Testis (tissue), 3 donors: ENCODE measurements around the gene VSIG2. TPM values are rescaled to one million over a fixed set of nuclear protein-coding genes. Genes with fewer than 3 reads are reported as not detected.

Source experiments
- DNase-seq: peaks from one replicate; pipeline ENCODE4 v3.0.0-alpha.2; 2019
- H3K27ac ChIP-seq, 2 donors: fragments of 200-600 bp; sonication (generic); one replicate each; pipeline ENCODE4 v1.5.1; 2019
- H3K27me3 ChIP-seq: fragments of 200-600 bp; sonication (generic); one replicate; pipeline ENCODE4 v1.5.1; 2019
- H3K36me3 ChIP-seq: fragments of 200-600 bp; sonication (generic); one replicate; pipeline ENCODE4 v1.5.1; 2017; ENCODE audit warnings: low read depth; ENCODE audit errors: missing control alignments
- H3K4me1 ChIP-seq: fragments of 200-600 bp; sonication (generic); one replicate; pipeline ENCODE4 v1.5.1; 2019
- H3K4me3 ChIP-seq, 2 donors: fragments of 200-600 bp; sonication (generic); one replicate each; pipeline ENCODE4 v1.5.1; 2017 to 2019
- H3K9me3 ChIP-seq: fragments of 200-600 bp; sonication (generic); one replicate; pipeline ENCODE4 v1.5.1; 2017
- CTCF ChIP-seq, 3 experiments: fragments of 450-650 bp in 2 of 3; fragments of 200-600 bp in 1 of 3; sonication (generic) in 1 of 3; IDR thresholded peaks; one replicate each; pipeline ENCODE4 v1.5.1; 2016 to 2019; ENCODE audit warnings: antibody characterized with exemption in 3 of 3, mild to moderate bottlenecking in 2 of 3, moderate library complexity in 1 of 3
- POLR2A ChIP-seq: fragments of 450-650 bp; IDR thresholded peaks from one replicate; pipeline ENCODE4 v1.6.1; 2017; ENCODE audit warnings: antibody characterized with exemption, mild to moderate bottlenecking, moderate library complexity
- WGBS, 2 donors: methylation state at CpG; one replicate each; pipeline ENCODE4 v1.1.5; 2018; 5-methylcytosine and 5-hydroxymethylcytosine counted together
- intact Hi-C: fragments of 100-400 bp; cut with DNase I; formaldehyde crosslinking; loops from one replicate; pipeline ENCODE4 v1.15.1; 2023; ENCODE audit warnings: low total_unique reads
- polyA plus RNA-seq: library from polyadenylated mRNA; stranded (reverse); fragments of 350-450 nt; fragmentation: Illumina TruSeq; extraction: RNeasy Lipid Tissue Mini Kit (QIAGEN cat#74804); gene quantifications from one replicate; pipeline ENCODE4 v1.2.3, GENCODE V29; 2014; ENCODE audit warnings: low read depth, low replicate concordance; ENCODE audit not compliant: insufficient read depth
- total RNA-seq, 2 donors: library from RNA; depleted of rRNA; stranded (reverse); fragments of >200 nt; gene quantifications; one replicate each; pipeline ENCODE4 v1.2.3, GENCODE V29; 2016

Gene VSIG2
- total and polyA plus RNA-seq, 3 donors from 2014 or later, result 0.74 to 4.4 (median 1.3) TPM

GRCh38 chr11:124751391-124751740 lies 689 bp downstream of the VSIG2 start:
- intact Hi-C loops, result no loop called here
- Histone ChIP-seq H3K4me3 (peak overlapping the region in 1 of 2 donors; percentile 43), H3K4me1 (peaks cover 5% of the 10 kb centered on the region), H3K27me3 (no peaks in the 10 kb centered on the region), H3K27ac (no peak overlapping the region), H3K9me3 (no peaks in the 10 kb centered on the region), H3K36me3 (no peaks in the 10 kb centered on the region)
- no peak for DNase-seq
- TF ChIP-seq POLR2A (no peak), CTCF (IDR thresholded peaks at IDR 0.05) (no peak)
- 18 to 39% methylated on average over 11 of the region's 11 CpGs for WGBS, 2 donors

- WGBS, 2 donors, result 75% methylated on average over 1 of the region's 1 CpG
- Histone ChIP-seq H3K27ac (no peak overlapping the region), H3K4me1 (peaks cover 11% of the 10 kb centered on the region), H3K4me3 (no peak overlapping the region), H3K9me3 (no peaks in the 10 kb centered on the region), H3K36me3 (no peaks in the 10 kb centered on the region), H3K27me3 (no peaks in the 10 kb centered on the region)
- no peak for TF ChIP-seq CTCF (IDR thresholded peaks at IDR 0.05)
- TF ChIP-seq POLR2A, result no peak
- no peak for DNase-seq
- intact Hi-C loops, result no loop called here
Measured at GRCh38 chr11:124749912-124750311, 2.1 kb downstream of the VSIG2 start.

- 45 to 49% methylated on average over 11 to 12 of the region's 12 CpGs for WGBS, 2 donors
- Histone ChIP-seq H3K27ac (no peak overlapping the region), H3K4me3 (no peak overlapping the region), H3K9me3 (no peaks in the 10 kb centered on the region), H3K27me3 (no peaks in the 10 kb centered on the region), H3K4me1 (peaks cover 11% of the 10 kb centered on the region), H3K36me3 (no peaks in the 10 kb centered on the region)
- no peak for DNase-seq
- intact Hi-C loops, result no loop called here
- no peak for TF ChIP-seq CTCF (IDR thresholded peaks at IDR 0.05)
- TF ChIP-seq POLR2A, result no peak
Measured at GRCh38 chr11:124748481-124749343, 3.3 kb downstream of the VSIG2 start.

GRCh38 chr11:124748100-124748418 lies 4.0 kb downstream of the VSIG2 start:
- no peaks in the 10 kb centered on the region for H3K9me3 ChIP-seq
- no peak for DNase-seq
- TF ChIP-seq CTCF (IDR thresholded peaks at IDR 0.05), result no peak
- no peak for TF ChIP-seq POLR2A
- H3K27ac ChIP-seq, result no peak overlapping the region
- no peaks in the 10 kb centered on the region for H3K27me3 ChIP-seq
- H3K36me3 ChIP-seq, result no peaks in the 10 kb centered on the region
- peaks cover 11% of the 10 kb centered on the region for H3K4me1 ChIP-seq
- intact Hi-C loops, result no loop called here
- H3K4me3 ChIP-seq, result no peak overlapping the region
- WGBS, 2 donors, result 49 to 52% methylated on average over 7 of the region's 7 CpGs
